HG02973 (cell line): ENCODE measurements around the gene KRT78.
"Not testable (repeated sequence)": the region's sequence is repeated elsewhere in the genome, so short reads cannot be mapped to it uniquely, and the experiment has no call there.

Experiments
- ATAC-seq: cut with Tn5 transposase; IDR thresholded peaks from one replicate; pipeline ENCODE4 v1.9.1; 2021; ENCODE audit warnings: moderate library complexity; ENCODE audit not compliant: unreplicated experiment

KRT78 gene

GRCh38 chr12:52848661-52849255 is at the start of gene KRT78:
KRT78 (minus strand) TSS chr12:52848994; CDS start chr12:52848930, 64 bp downstream.
- no peak for ATAC-seq

GRCh38 chr12:52896190-52897100 is 47.7 kb upstream of the KRT78 start:
- no peak for ATAC-seq

- no peak for ATAC-seq
Measured at GRCh38 chr12:52895726-52896189, 47.0 kb upstream of the KRT78 start.

GRCh38 chr12:52892974-52893373 is 44.2 kb upstream of the KRT78 start:
- no peak for ATAC-seq

GRCh38 chr12:52892207-52892852 is 43.5 kb upstream of the KRT78 start:
- ATAC-seq = no peak

GRCh38 chr12:52891044-52891443 is 42.2 kb upstream of the KRT78 start:
- ATAC-seq = no peak

- ATAC-seq = no peak
Measured at GRCh38 chr12:52890417-52890816, 41.6 kb upstream of the KRT78 start.

- ATAC-seq = no peak
Measured at GRCh38 chr12:52884526-52885293, 35.9 kb upstream of the KRT78 start.

GRCh38 chr12:52880499-52880898 is 31.7 kb upstream of the KRT78 start:
- not testable (repeated sequence) for ATAC-seq

GRCh38 chr12:52879394-52880351 is 30.9 kb upstream of the KRT78 start:
- no peak for ATAC-seq

- ATAC-seq = no peak
Measured at GRCh38 chr12:52878507-52879393, 30.0 kb upstream of the KRT78 start.

GRCh38 chr12:52877242-52877641 is 28.4 kb upstream of the KRT78 start:
- ATAC-seq = no peak

- no peak for ATAC-seq
Measured at GRCh38 chr12:52876372-52876771, 27.6 kb upstream of the KRT78 start.

GRCh38 chr12:52874573-52875435 is 26.0 kb upstream of the KRT78 start:
- ATAC-seq = no peak

- no peak for ATAC-seq
Measured at GRCh38 chr12:52873832-52874572, 25.2 kb upstream of the KRT78 start.

GRCh38 chr12:52873513-52873831 is 24.7 kb upstream of the KRT78 start:
- no peak for ATAC-seq

GRCh38 chr12:52872644-52873389 is 24.0 kb upstream of the KRT78 start:
- no peak for ATAC-seq
